ENCODE measurements around the gene DOK6.
"Not testable (repeated sequence)": the region's sequence is repeated elsewhere in the genome, so short reads cannot be mapped to it uniquely, and the experiment has no call there.

The DOK6 gene

GRCh38 chr18:69878213-69878933, 477.7 kb downstream of the DOK6 start:
- DNase-seq, result no peak

DNA sequence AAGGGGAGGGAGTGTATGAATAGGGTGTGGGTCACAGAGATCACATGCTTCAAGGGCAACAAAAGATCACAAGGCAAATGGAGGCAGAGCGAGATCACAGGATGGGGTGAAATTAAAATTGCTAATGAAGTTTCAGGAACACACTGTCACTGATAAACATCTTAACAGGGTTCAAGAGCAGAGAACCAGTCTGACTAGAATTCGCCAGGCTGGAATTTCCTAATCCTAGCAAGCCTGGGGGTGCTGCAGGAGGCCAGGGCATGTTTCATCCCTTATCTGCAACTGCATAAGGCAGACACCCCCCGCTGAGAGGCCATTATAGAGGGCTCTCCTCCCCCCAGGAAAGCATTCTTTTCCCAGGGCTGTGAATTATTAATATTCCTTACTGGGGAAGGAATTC, 478.4 kb downstream of the DOK6 start:
- DNase-seq, result not testable (repeated sequence)

DNA sequence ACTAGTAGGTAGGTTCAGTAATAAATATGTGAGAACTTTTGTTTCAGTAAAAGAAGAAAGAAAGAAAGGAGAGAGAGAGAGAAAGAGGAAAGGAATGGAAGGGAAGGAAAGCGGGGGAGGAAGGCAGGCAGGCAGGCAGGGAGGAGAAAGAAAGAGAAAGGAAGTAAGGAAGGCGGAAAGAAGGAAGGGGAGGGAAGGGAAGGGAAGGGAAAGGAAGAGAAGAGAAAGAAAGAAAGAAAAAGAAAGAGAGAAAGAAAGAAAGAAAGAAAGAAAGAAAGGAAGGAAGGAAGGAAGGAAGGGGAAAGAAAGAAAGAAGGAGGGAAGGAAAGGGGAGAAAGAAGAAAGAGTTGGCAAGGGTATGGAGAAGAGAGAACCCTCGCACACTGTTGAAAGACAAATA, 479.4 kb downstream of the DOK6 start:
- no peak for DNase-seq

- DNase-seq, result no peak
Measured at GRCh38 chr18:69882965-69883668, 482.4 kb downstream of the DOK6 start.

DNA sequence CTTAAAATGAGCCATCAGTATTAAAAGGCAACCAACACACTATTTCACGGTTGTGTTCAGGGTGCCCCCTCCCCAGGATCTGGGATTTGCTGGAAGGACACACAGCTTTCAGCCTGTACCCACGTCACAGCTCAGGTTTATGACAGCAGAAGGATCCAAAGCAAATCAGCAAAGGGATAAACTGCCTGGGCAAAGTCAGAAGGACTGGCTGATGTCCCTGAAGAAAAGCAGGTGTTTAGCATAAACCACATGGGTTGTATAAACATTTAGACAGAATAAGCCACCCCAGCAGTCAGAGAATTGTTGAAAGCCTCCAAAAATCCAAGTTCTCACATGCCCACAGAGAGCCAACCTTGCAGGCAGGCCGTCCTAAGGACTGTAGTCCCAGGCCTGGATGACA, 483.1 kb downstream of the DOK6 start:
- no peak for DNase-seq

GRCh38 chr18:69885355-69885754, 484.7 kb downstream of the DOK6 start:
- no peak for DNase-seq

DNA sequence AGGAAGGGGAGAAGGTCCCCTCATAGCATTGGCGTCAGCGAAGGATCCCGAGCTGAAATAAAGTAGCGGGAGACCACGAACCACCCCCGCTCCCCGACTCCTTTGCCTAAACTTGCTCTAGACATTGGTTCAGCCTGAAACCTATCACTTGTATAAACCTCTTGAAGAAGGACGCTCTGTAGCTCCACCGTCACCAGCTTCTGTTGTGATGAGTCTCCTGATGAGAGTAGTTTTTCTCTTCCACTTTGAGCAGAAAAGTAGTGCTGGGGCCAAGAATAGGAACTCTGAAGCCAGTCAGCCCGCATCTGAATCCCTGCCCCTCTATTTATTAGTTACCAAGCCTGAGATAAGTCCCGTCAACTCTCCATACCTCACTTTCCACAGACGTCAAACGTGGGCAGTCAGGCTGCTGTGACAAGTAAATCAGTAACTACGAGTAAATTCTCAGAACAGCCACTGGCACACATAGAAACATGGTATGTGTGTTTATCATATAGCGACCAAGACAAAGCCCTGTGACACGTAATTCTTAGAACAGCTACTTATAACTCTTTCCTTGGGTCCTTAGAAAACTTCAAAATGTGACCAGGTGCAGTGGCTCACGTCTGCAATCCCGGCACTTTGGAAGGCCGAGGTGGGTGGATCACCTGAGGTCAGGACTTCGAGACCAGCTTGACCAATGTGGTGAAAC, 485.3 kb downstream of the DOK6 start:
- DNase-seq, result peak in 1 of 2 donors; percentile 23

- no peak for DNase-seq
Measured at GRCh38 chr18:69887256-69887655, 486.6 kb downstream of the DOK6 start.

DNA sequence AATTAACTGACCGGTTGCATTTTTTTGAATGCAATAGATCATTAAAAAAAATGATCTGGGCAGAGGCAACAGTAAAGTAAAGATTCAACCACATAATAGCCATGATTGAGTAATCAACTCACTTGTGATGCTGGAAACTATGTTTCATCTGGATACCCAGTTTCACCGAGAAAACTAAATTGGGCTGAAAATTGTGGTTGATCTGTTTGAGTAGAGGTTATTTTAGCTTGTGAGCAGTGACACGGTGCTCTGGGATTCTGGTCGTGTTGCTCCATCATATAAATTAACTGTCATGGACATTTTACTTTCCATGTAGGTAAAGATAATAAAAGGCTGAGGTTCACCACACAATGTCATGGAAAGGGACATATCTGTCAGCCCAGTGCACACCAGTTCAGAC, 488.3 kb downstream of the DOK6 start:
- DNase-seq, result no peak

GRCh38 chr18:69890558-69890957, 489.9 kb downstream of the DOK6 start:
- DNase-seq, result no peak

GRCh38 chr18:69894467-69894866, 493.8 kb downstream of the DOK6 start:
- no peak for DNase-seq

GRCh38 chr18:69895066-69896047, 494.7 kb downstream of the DOK6 start:
- no peak for DNase-seq

- no peak for DNase-seq
Measured at GRCh38 chr18:69897397-69898108, 496.9 kb downstream of the DOK6 start.

DNA sequence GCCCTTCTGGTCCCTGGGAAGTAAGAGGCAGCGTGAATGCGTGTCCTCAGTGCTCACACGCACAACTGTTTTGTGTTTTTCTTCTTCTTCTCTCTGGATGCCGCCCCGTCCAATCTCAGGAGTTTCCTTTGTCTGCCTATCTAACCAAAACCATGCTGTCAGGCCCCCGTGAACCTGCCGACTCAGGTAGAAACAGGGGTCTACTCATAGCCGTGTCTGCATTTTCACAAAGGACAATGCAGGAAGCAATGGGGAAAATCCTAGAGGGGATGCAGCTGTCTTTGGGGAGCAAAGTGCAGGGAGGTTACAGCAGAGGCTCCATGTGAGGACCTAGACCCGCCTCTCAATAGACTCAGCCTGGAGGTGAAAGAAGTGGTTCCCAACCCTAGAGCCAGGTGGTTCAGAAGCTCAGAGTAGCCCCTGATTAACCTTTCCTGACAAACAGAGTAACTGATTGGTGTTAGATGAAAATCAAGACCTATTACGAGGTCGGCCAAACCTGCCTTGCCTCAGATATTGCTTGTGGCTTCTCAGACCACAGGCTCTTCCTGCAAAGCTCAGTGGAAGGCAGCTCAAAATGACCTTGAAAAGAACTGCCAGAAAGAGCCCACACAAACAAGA, 497.7 kb downstream of the DOK6 start:
- no peak for DNase-seq
